Measurements from ENCODE around the gene DLG2.

DNA sequence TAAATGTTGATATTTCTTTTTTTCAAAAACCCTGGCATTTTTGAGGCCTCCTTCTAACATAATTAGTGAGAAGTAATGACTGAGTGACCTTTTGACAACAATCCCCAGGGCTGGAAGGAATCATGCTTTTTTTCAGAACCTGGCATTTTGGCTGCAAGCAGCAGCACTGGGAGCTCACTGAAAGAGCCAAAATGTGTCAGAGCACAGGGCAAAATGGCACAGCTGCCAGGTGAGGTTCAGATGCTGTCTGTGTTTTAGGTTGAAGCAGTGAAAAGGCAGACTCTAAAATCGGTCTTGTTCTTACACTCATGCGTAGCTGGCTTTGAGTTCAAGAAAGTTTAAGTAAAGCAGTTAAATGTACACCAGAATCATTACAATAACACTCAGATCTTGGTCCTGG lies 1063.8 kb downstream of the DLG2 start:
- no peak for TF ChIP-seq POLR2AphosphoS5 (IDR thresholded peaks at IDR 0.05)
- no peak for TF ChIP-seq CTCF (IDR thresholded peaks at IDR 0.05)

Measured in sigmoid colon (tissue), 4 donors.